GM23248 (cell line): ENCODE results near the gene FRMD5. TPM values are rescaled to one million over a fixed set of nuclear protein-coding genes. Genes with fewer than 3 reads are reported as not detected.

ENCODE experiments used
- DNase-seq: peaks from one replicate; pipeline ENCODE4 v3.0.0-alpha.2; 2015
- H2AFZ ChIP-seq: fragments of 200-600 bp; sonication (generic); 2 replicates; pipeline ENCODE4 v1.6.1; 2016; ENCODE audit warnings: antibody characterized with exemption
- H3F3A ChIP-seq: fragments of 200-600 bp; sonication (generic); 2 replicates; pipeline ENCODE4 v1.6.1; 2016; ENCODE audit warnings: mild to moderate bottlenecking, antibody characterized with exemption, mixed run types; ENCODE audit not compliant: insufficient read depth
- H3K27ac ChIP-seq: fragments of 200-600 bp; sonication (generic); 2 replicates; pipeline ENCODE4 v1.5.1; 2016; ENCODE audit warnings: mild to moderate bottlenecking
- H3K27me3 ChIP-seq: fragments of 200-600 bp; sonication (generic); replicated peaks from 2 replicates; pipeline ENCODE4 v1.6.1; 2016; ENCODE audit warnings: mild to moderate bottlenecking; ENCODE audit not compliant: insufficient read depth
- H3K36me3 ChIP-seq: fragments of 200-600 bp; sonication (generic); 2 replicates; pipeline ENCODE4 v1.6.1; 2016; ENCODE audit warnings: low read depth, mild to moderate bottlenecking
- H3K4me1 ChIP-seq: fragments of 200-600 bp; sonication (generic); 2 replicates; pipeline ENCODE4 v1.6.1; 2016; ENCODE audit warnings: mild to moderate bottlenecking; ENCODE audit not compliant: insufficient read depth
- H3K4me2 ChIP-seq: fragments of 200-600 bp; sonication (generic); one replicate; pipeline ENCODE4 v1.6.1; 2016; ENCODE audit warnings: mild to moderate bottlenecking; ENCODE audit not compliant: unreplicated experiment
- H3K4me3 ChIP-seq: fragments of 200-600 bp; sonication (generic); 2 replicates; pipeline ENCODE4 v1.5.1; 2016; ENCODE audit warnings: mild to moderate bottlenecking
- H3K79me2 ChIP-seq: fragments of 200-600 bp; sonication (generic); 2 replicates; pipeline ENCODE4 v1.6.1; 2016; ENCODE audit warnings: mild to moderate bottlenecking; ENCODE audit not compliant: insufficient read depth
- H3K9ac ChIP-seq: fragments of 200-600 bp; sonication (generic); 2 replicates; pipeline ENCODE4 v1.6.1; 2016; ENCODE audit warnings: mild to moderate bottlenecking
- H3K9me2 ChIP-seq: fragments of 200-600 bp; sonication (generic); 2 replicates; pipeline ENCODE4 v1.6.1; 2016; ENCODE audit warnings: mixed run types, mild to moderate bottlenecking, moderate library complexity; ENCODE audit not compliant: insufficient read depth
- H3K9me3 ChIP-seq: fragments of 200-600 bp; sonication (generic); one replicate; pipeline ENCODE4 v1.6.1; 2017; ENCODE audit warnings: low read depth
- H4K20me1 ChIP-seq: fragments of 200-600 bp; sonication (generic); 2 replicates; pipeline ENCODE4 v1.6.0; 2016; ENCODE audit not compliant: insufficient read depth
- EZH2 ChIP-seq: fragments of 200-600 bp; sonication (generic); IDR thresholded peaks from 2 replicates; pipeline ENCODE4 v1.6.1; 2018; ENCODE audit warnings: antibody characterized with exemption, mild to moderate bottlenecking; ENCODE audit not compliant: insufficient read depth, poor library complexity, severe bottlenecking
- EZH2phosphoT487 ChIP-seq: fragments of 200-600 bp; sonication (generic); IDR thresholded peaks from 2 replicates; pipeline ENCODE4 v1.6.1; 2018; ENCODE audit warnings: antibody characterized with exemption, moderate library complexity, mild to moderate bottlenecking, low read depth; ENCODE audit not compliant: insufficient read depth
- WGBS, 2 experiments: methylation state at CpG; one replicate each; pipeline ENCODE4 v1.1.6; 2015 to 2017; ENCODE audit warnings: low lambda C conversion rate in 2 of 2, low coverage in 1 of 2; ENCODE audit errors: missing lambda C conversion rate in 2 of 2; 5-methylcytosine and 5-hydroxymethylcytosine counted together
- in situ Hi-C: fragments of 300-500 bp; cut with MboI; formaldehyde crosslinking; loops from 2 replicates; pipeline ENCODE4 v1.15.0; 2020
- polyA plus RNA-seq: library from polyadenylated mRNA; unstranded; fragments of >200 nt; fragmentation: Nextera tagmentation; extraction: Ambion mirVana; gene quantifications from 2 replicates; pipeline ENCODE4 v1.2.1, GENCODE V29; 2016
- total RNA-seq: library from RNA; depleted of rRNA; stranded (reverse); fragments of >200 nt; shearing (Covaris generic); gene quantifications from 2 replicates; pipeline ENCODE4 v1.2.3, GENCODE V29; 2014

FRMD5 gene
- total and polyA plus RNA-seq, 2 experiments from 2014 or later = 0.65 to 2.9 TPM

GRCh38 chr15:43879386-43880355 is 315.4 kb downstream of the FRMD5 start:
- Histone ChIP-seq H3K27ac (no peak overlapping the region), H3K9me3 (no peaks in the 10 kb centered on the region), H4K20me1 (no peaks in the 10 kb centered on the region), H3K9ac (no peak overlapping the region), H3K9me2 (no peaks in the 10 kb centered on the region), H2AFZ (no peak overlapping the region), H3K36me3 (no peaks in the 10 kb centered on the region), H3K4me1 (no peaks in the 10 kb centered on the region), H3K4me3 (no peak overlapping the region), H3K27me3 (no peaks in the 10 kb centered on the region), H3F3A (no peaks in the 10 kb centered on the region), H3K79me2 (no peaks in the 10 kb centered on the region), H3K4me2 (no peak overlapping the region)
- WGBS, 2 experiments = 93 to 94% methylated on average over 15 of the region's 15 CpGs
- in situ Hi-C loops = loop anchor here (10.0 to 25.0 kb wide), 2 partner anchors 335 to 608 kb away; no protein-coding TSS in a partner anchor
- no peak for DNase-seq
- no peak for TF ChIP-seq EZH2
- TF ChIP-seq EZH2phosphoT487 = no peak

- H3K36me3 ChIP-seq = no peaks in the 10 kb centered on the region
- H3K4me3 ChIP-seq = no peak overlapping the region
- H3K9me3 ChIP-seq = no peaks in the 10 kb centered on the region
- 100% methylated on average over 2 of the region's 2 CpGs for WGBS, 2 experiments
- in situ Hi-C loops = loop anchor here (10.0 to 25.0 kb wide), 2 partner anchors 336 to 609 kb away; no protein-coding TSS in a partner anchor
- TF ChIP-seq EZH2phosphoT487 (no peak), EZH2 (no peak)
- no peaks in the 10 kb centered on the region for H3F3A ChIP-seq
- H3K9me2 ChIP-seq = no peaks in the 10 kb centered on the region
- H3K79me2 ChIP-seq = no peaks in the 10 kb centered on the region
- H3K27ac ChIP-seq = no peak overlapping the region
- no peaks in the 10 kb centered on the region for H4K20me1 ChIP-seq
- DNase-seq = no peak
- no peaks in the 10 kb centered on the region for H3K27me3 ChIP-seq
- no peak overlapping the region for H3K9ac ChIP-seq
- H2AFZ ChIP-seq = no peak overlapping the region
- no peaks in the 10 kb centered on the region for H3K4me1 ChIP-seq
- no peak overlapping the region for H3K4me2 ChIP-seq
Observed at GRCh38 chr15:43878446-43878845, 316.6 kb downstream of the FRMD5 start.

GRCh38 chr15:43877371-43877770 is 317.7 kb downstream of the FRMD5 start:
- DNase-seq = no peak
- Histone ChIP-seq H3K4me2 (no peak overlapping the region), H3K4me3 (no peak overlapping the region), H2AFZ (no peak overlapping the region), H3K9me3 (no peaks in the 10 kb centered on the region), H3K9ac (no peak overlapping the region), H3K36me3 (no peaks in the 10 kb centered on the region), H4K20me1 (no peaks in the 10 kb centered on the region), H3K79me2 (no peaks in the 10 kb centered on the region), H3K4me1 (no peaks in the 10 kb centered on the region), H3K27ac (no peak overlapping the region), H3K27me3 (no peaks in the 10 kb centered on the region), H3F3A (no peaks in the 10 kb centered on the region), H3K9me2 (no peaks in the 10 kb centered on the region)
- TF ChIP-seq EZH2 (no peak), EZH2phosphoT487 (no peak)
- 96% methylated on average over 4 of the region's 4 CpGs for WGBS, 2 experiments
- in situ Hi-C loops = loop anchor here (10.0 to 25.0 kb wide), 2 partner anchors 337 to 610 kb away; no protein-coding TSS in a partner anchor

GRCh38 chr15:43876872-43877271 is 318.2 kb downstream of the FRMD5 start:
- Histone ChIP-seq H4K20me1 (no peaks in the 10 kb centered on the region), H3F3A (no peaks in the 10 kb centered on the region), H3K9me2 (no peaks in the 10 kb centered on the region), H3K4me2 (no peak overlapping the region), H3K36me3 (no peaks in the 10 kb centered on the region), H3K79me2 (no peaks in the 10 kb centered on the region), H3K27ac (no peak overlapping the region), H3K9ac (no peak overlapping the region), H3K4me3 (no peak overlapping the region), H3K9me3 (no peaks in the 10 kb centered on the region), H2AFZ (no peak overlapping the region), H3K4me1 (no peaks in the 10 kb centered on the region), H3K27me3 (no peaks in the 10 kb centered on the region)
- no peak for DNase-seq
- in situ Hi-C loops = loop anchor here (10.0 to 25.0 kb wide), 2 partner anchors 338 to 610 kb away; no protein-coding TSS in a partner anchor
- TF ChIP-seq EZH2phosphoT487 (no peak), EZH2 (no peak)
- WGBS, 2 experiments = 98 to 100% methylated on average over 3 of the region's 3 CpGs
